Activated T-helper 2 cell treated with anti-CD3 and anti-CD28 coated beads, Interferon-gamma antibody, Interleukin-2, Interleukin-4, amounts not matched to agents 10 μg/mL and 5 μg/mL and 100 μg/mL, durations not matched to agents 14 hours and 24 hours and 36 hours (primary cell): ENCODE measurements around the gene ROBO4. TPM values are rescaled to one million over a fixed set of nuclear protein-coding genes. Genes with fewer than 3 reads are reported as not detected.

Experiments
- DNase-seq: peaks from one replicate; pipeline ENCODE4 v3.0.0; 2021; ENCODE audit warnings: low spot score
- H3K27ac Mint-ChIP-seq: one replicate; pipeline ENCODE4 v1.8.0; 2021; ENCODE audit warnings: mixed read lengths
- H3K27me3 Mint-ChIP-seq: one replicate; pipeline ENCODE4 v1.8.0; 2021; ENCODE audit warnings: low read depth, mixed read lengths
- H3K36me3 Mint-ChIP-seq: one replicate; pipeline ENCODE4 v1.8.0; 2021; ENCODE audit warnings: low read depth, mixed read lengths
- H3K4me1 Mint-ChIP-seq: one replicate; pipeline ENCODE4 v1.8.0; 2021; ENCODE audit warnings: low read depth, mixed read lengths
- H3K4me3 Mint-ChIP-seq: one replicate; pipeline ENCODE4 v1.8.0; 2021; ENCODE audit warnings: low read depth, mild to moderate bottlenecking, moderate library complexity, mixed read lengths
- H3K9me3 Mint-ChIP-seq: one replicate; pipeline ENCODE4 v1.8.0; 2021; ENCODE audit warnings: mixed read lengths
- intact Hi-C: fragments of 100-400 bp; cut with micrococcal nuclease; formaldehyde crosslinking; loops from one replicate; pipeline ENCODE4 v1.15.1; 2023
- total RNA-seq: library from RNA; stranded (reverse); gene quantifications from 2 replicates; pipeline ENCODE4 v1.2.3, GENCODE V29; 2022

ROBO4 gene
- total RNA-seq, 1 donor from 2014 or later = not detected

GRCh38 chr11:124891373-124891861, 6.2 kb downstream of the ROBO4 start:
- no peak for DNase-seq
- intact Hi-C loops = no loop called here
- Mint-ChIP-seq H3K27ac (no peak overlapping the region), H3K27me3 (peaks cover 15% of the 10 kb centered on the region), H3K36me3 (no peaks in the 10 kb centered on the region), H3K4me1 (no peaks in the 10 kb centered on the region), H3K9me3 (no peaks in the 10 kb centered on the region), H3K4me3 (no peak overlapping the region)

GRCh38 chr11:124890683-124891372, 6.8 kb downstream of the ROBO4 start:
- Mint-ChIP-seq H3K27me3 (peaks cover 15% of the 10 kb centered on the region), H3K4me1 (no peaks in the 10 kb centered on the region), H3K36me3 (no peaks in the 10 kb centered on the region), H3K4me3 (no peak overlapping the region), H3K27ac (no peak overlapping the region), H3K9me3 (no peaks in the 10 kb centered on the region)
- no peak for DNase-seq
- intact Hi-C loops = no loop called here

GRCh38 chr11:124890151-124890550, 7.5 kb downstream of the ROBO4 start:
- Mint-ChIP-seq H3K36me3 (no peaks in the 10 kb centered on the region), H3K4me1 (no peaks in the 10 kb centered on the region), H3K27me3 (peaks cover 17% of the 10 kb centered on the region), H3K9me3 (no peaks in the 10 kb centered on the region), H3K4me3 (no peak overlapping the region), H3K27ac (no peak overlapping the region)
- intact Hi-C loops = no loop called here
- no peak for DNase-seq

- Mint-ChIP-seq H3K4me1 (no peaks in the 10 kb centered on the region), H3K36me3 (no peaks in the 10 kb centered on the region), H3K27me3 (peaks cover 17% of the 10 kb centered on the region), H3K27ac (no peak overlapping the region), H3K4me3 (no peak overlapping the region), H3K9me3 (no peaks in the 10 kb centered on the region)
- DNase-seq = no peak
- intact Hi-C loops = no loop called here
These were observed 8.2 kb downstream of the ROBO4 start for GRCh38 chr11:124889191-124890091.

- no peaks in the 10 kb centered on the region for H3K4me1 Mint-ChIP-seq
- H3K27ac Mint-ChIP-seq = no peak overlapping the region
- no peaks in the 10 kb centered on the region for H3K9me3 Mint-ChIP-seq
- peaks cover 15% of the 10 kb centered on the region for H3K27me3 Mint-ChIP-seq
- intact Hi-C loops = no loop called here
- no peak overlapping the region for H3K4me3 Mint-ChIP-seq
- H3K36me3 Mint-ChIP-seq = no peaks in the 10 kb centered on the region
- no peak for DNase-seq
These were observed 10.0 kb downstream of the ROBO4 start for GRCh38 chr11:124887667-124888013.

- Mint-ChIP-seq H3K27me3 (peaks cover 12% of the 10 kb centered on the region), H3K9me3 (no peaks in the 10 kb centered on the region), H3K4me3 (no peak overlapping the region), H3K27ac (no peak overlapping the region), H3K36me3 (no peaks in the 10 kb centered on the region), H3K4me1 (no peaks in the 10 kb centered on the region)
- intact Hi-C loops = no loop called here
- no peak for DNase-seq
These were observed 10.5 kb downstream of the ROBO4 start for GRCh38 chr11:124886978-124887666.

GRCh38 chr11:124886476-124886875, 11.2 kb downstream of the ROBO4 start:
- H3K27me3 Mint-ChIP-seq = peaks cover 12% of the 10 kb centered on the region
- DNase-seq = no peak

GRCh38 chr11:124884869-124885479, 12.7 kb downstream of the ROBO4 start:
- Mint-ChIP-seq H3K36me3 (no peaks in the 10 kb centered on the region), H3K27ac (no peak overlapping the region), H3K27me3 (peaks cover 12% of the 10 kb centered on the region), H3K4me1 (no peaks in the 10 kb centered on the region), H3K9me3 (no peaks in the 10 kb centered on the region), H3K4me3 (no peak overlapping the region)
- no peak for DNase-seq
- intact Hi-C loops = no loop called here

More at GRCh38 chr11:124886476-124886875, 11.2 kb downstream of the ROBO4 start:
- Mint-ChIP-seq H3K9me3 (no peaks in the 10 kb centered on the region), H3K27ac (no peak overlapping the region), H3K4me3 (no peak overlapping the region), H3K4me1 (no peaks in the 10 kb centered on the region), H3K36me3 (no peaks in the 10 kb centered on the region)
- intact Hi-C loops = no loop called here

- intact Hi-C loops = no loop called here
- no peaks in the 10 kb centered on the region for H3K9me3 Mint-ChIP-seq
- no peak for DNase-seq
- H3K27me3 Mint-ChIP-seq = peaks cover 10% of the 10 kb centered on the region
- H3K27ac Mint-ChIP-seq = no peak overlapping the region
- H3K4me3 Mint-ChIP-seq = no peak overlapping the region
- no peaks in the 10 kb centered on the region for H3K4me1 Mint-ChIP-seq
- H3K36me3 Mint-ChIP-seq = no peaks in the 10 kb centered on the region
These were observed 13.3 kb downstream of the ROBO4 start for GRCh38 chr11:124884340-124884739.

GRCh38 chr11:124882339-124883071, 15.2 kb downstream of the ROBO4 start:
- no peak for DNase-seq
- H3K36me3 Mint-ChIP-seq = no peaks in the 10 kb centered on the region
- H3K4me1 Mint-ChIP-seq = peaks cover 4% of the 10 kb centered on the region
- H3K27ac Mint-ChIP-seq = no peak overlapping the region
- H3K9me3 Mint-ChIP-seq = no peaks in the 10 kb centered on the region
- no peak overlapping the region for H3K4me3 Mint-ChIP-seq
- peaks cover 2% of the 10 kb centered on the region for H3K27me3 Mint-ChIP-seq
- intact Hi-C loops = no loop called here

GRCh38 chr11:124880958-124881357, 16.7 kb downstream of the ROBO4 start:
- intact Hi-C loops = no loop called here
- Mint-ChIP-seq H3K9me3 (no peaks in the 10 kb centered on the region), H3K4me1 (peaks cover 12% of the 10 kb centered on the region), H3K27me3 (peaks cover 4% of the 10 kb centered on the region), H3K27ac (no peak overlapping the region), H3K4me3 (no peak overlapping the region), H3K36me3 (no peaks in the 10 kb centered on the region)
- DNase-seq = no peak

GRCh38 chr11:124880290-124880611, 17.4 kb downstream of the ROBO4 start:
- H3K9me3 Mint-ChIP-seq = no peaks in the 10 kb centered on the region
- H3K27me3 Mint-ChIP-seq = peaks cover 8% of the 10 kb centered on the region
- DNase-seq = no peak
- intact Hi-C loops = no loop called here
- H3K4me1 Mint-ChIP-seq = peaks cover 12% of the 10 kb centered on the region
- H3K36me3 Mint-ChIP-seq = no peaks in the 10 kb centered on the region
- H3K4me3 Mint-ChIP-seq = no peak overlapping the region
- no peak overlapping the region for H3K27ac Mint-ChIP-seq
